ENCODE results near the gene CALM3. TPM values are rescaled to one million over a fixed set of nuclear protein-coding genes. Genes with fewer than 3 reads are reported as not detected.

Gene CALM3
- total and polyA plus RNA-seq, 2 of the 13 experiments (the other 11 are each of a cell fraction or from before 2014, with no cell fraction given) = 239 to 258 TPM

DNA sequence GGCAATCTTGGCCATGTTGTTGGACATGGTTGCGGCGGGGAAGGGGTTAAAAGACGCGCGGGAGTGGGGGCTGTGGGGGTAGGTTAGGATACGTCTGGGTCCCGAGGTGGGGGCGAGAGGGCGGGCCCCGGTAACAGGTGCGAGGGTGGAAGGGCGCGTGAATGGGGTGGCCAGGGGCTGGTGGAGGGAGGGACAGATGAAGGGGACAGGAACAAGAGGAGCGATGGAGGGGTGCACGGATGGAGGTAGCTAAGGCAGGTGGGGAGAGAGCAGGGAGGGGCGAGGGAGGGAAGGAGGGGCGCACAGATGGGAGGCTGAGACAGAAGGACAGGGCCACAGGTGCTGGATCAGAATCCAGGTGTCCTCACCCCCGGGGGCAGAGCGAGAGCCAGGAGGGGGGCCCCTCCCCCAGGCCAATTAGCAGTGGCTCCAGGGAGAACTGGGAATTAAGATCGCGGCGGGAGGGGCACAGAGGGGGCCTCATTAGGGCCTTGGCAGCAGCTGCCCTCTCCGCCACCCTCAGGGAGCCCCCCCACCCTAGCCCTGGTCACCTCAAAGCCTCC lies 33.6 kb downstream of the CALM3 start:
- Histone ChIP-seq H3K27me3 (ENCODE audit: control insufficient read depth in 1 of 2, insufficient read depth in 2 of 2, low read length in 2 of 2) (peaks cover 11 to 48% of the 10 kb centered on the region in 2 experiments), H3K4me1 (ENCODE audit: insufficient read depth, low read length) (peaks cover 18% of the 10 kb centered on the region), H3K9ac (ENCODE audit: insufficient read depth, low read depth, low read length) (no peak overlapping the region), H3K9me3 (ENCODE audit: low read length) (no peaks in the 10 kb centered on the region), H3K27ac (ENCODE audit: extremely low read length, insufficient read depth, low read length) (no peak overlapping the region), H4K20me1 (ENCODE audit: insufficient read depth, low read length) (no peaks in the 10 kb centered on the region), H3K79me2 (ENCODE audit: insufficient read depth, low read length) (no peaks in the 10 kb centered on the region), H3K36me3 (replicated peaks in 1 of 2; ENCODE audit: control insufficient read depth in 1 of 2, insufficient read depth in 2 of 2, low read length in 2 of 2) (no peaks in the 10 kb centered on the region), H3K4me3 (replicated peaks in 1 of 3; ENCODE audit: insufficient read depth in 1 of 3, low read depth in 2 of 3, low read length in 3 of 3) (peak overlapping the region in 1 of 3 experiments; percentile 16; a peak in 1 of 6 replicates), H2AFZ (ENCODE audit: low read length) (no peak overlapping the region), H3K4me2 (ENCODE audit: low read depth, low read length) (no peak overlapping the region)
- POLR2A ChIA-PET = no interaction called here
- DNase-seq (ENCODE audit: low spot score) (no peak), ATAC-seq (no peak), FAIRE-seq (no peak)
- WGBS (ENCODE audit: low lambda C conversion rate) = 15% methylated on average over 23 of the region's 23 CpGs
- CTCF ChIA-PET (ENCODE audit: low intra/inter-chr PET ratio, low total read pairs) = no interaction called here
- intact Hi-C loops (cut with micrococcal nuclease; ENCODE audit: unreplicated experiment) (no loop called here), in situ Hi-C loops (cut with HindIII; ENCODE audit: extremely low pct_ligation_motif_present, low pct_unique_long_range_greater_than_20kb) (no loop called here)
- no TSS peak for BruUV-seq (replicated peaks)
- TF ChIP-seq IRF2 (CRISPR knock-in tag; IDR thresholded peaks at IDR 0.05) (no peak), ZNF652 (CRISPR knock-in tag; IDR thresholded peaks at IDR 0.05; ENCODE audit: borderline replicate concordance, low read depth) (peak; percentile 51; the same call in 1 of the 2 replicates)

- no TSS peak for BruUV-seq (replicated peaks)
- no peak within 1 kb of the TSS for H3K27ac ChIP-seq (ENCODE audit: extremely low read length, insufficient read depth, low read length)
- H3K9me3 ChIP-seq (ENCODE audit: low read length) = no peaks in the 10 kb centered on the region
- intact Hi-C loops (cut with micrococcal nuclease; ENCODE audit: unreplicated experiment) = no loop called here
- ATAC-seq = no peak
- H3K4me1 ChIP-seq (ENCODE audit: insufficient read depth, low read length) = peaks cover 23% of the 10 kb centered on the region
- FAIRE-seq = no peak
- H3K9ac ChIP-seq (ENCODE audit: insufficient read depth, low read depth, low read length) = no peak within 1 kb of the TSS
- no peak for DNase-seq (ENCODE audit: low spot score)
- 23% methylated on average over 20 of the region's 34 CpGs for WGBS (ENCODE audit: low lambda C conversion rate)
- ChIA-PET POLR2A (no interaction called here), CTCF (ENCODE audit: low intra/inter-chr PET ratio, low total read pairs) (no interaction called here)
- peaks cover 6 to 60% of the 10 kb centered on the region in 2 experiments; a peak in 4 of 5 replicates for H3K27me3 ChIP-seq (ENCODE audit: control insufficient read depth in 1 of 2, insufficient read depth in 2 of 2, low read length in 2 of 2)
- in situ Hi-C loops (cut with HindIII; ENCODE audit: extremely low pct_ligation_motif_present, low pct_unique_long_range_greater_than_20kb) = no loop called here
- no peak within 1 kb of the TSS for H2AFZ ChIP-seq (ENCODE audit: low read length)
- H3K36me3 ChIP-seq (replicated peaks in 1 of 2; ENCODE audit: control insufficient read depth in 1 of 2, insufficient read depth in 2 of 2, low read length in 2 of 2) = no peaks in the 10 kb centered on the region
- no peaks in the 10 kb centered on the region for H3K79me2 ChIP-seq (ENCODE audit: insufficient read depth, low read length)
- H3K4me3 ChIP-seq (replicated peaks in 1 of 3; ENCODE audit: insufficient read depth in 1 of 3, low read depth in 2 of 3, low read length in 3 of 3) = no peak within 1 kb of the TSS
- H4K20me1 ChIP-seq (ENCODE audit: insufficient read depth, low read length) = no peaks in the 10 kb centered on the region
- no peak within 1 kb of the TSS; the same call in 1 of the 2 replicates for H3K4me2 ChIP-seq (ENCODE audit: low read depth, low read length)
- TF ChIP-seq ZNF232 (CRISPR knock-in tag; IDR thresholded peaks at IDR 0.05; ENCODE audit: borderline replicate concordance) (no peak), PRDM10 (CRISPR knock-in tag; IDR thresholded peaks at IDR 0.05; ENCODE audit: low read depth) (no peak), KMT2A (CRISPR knock-in tag; IDR thresholded peaks at IDR 0.05) (no peak), ZNF574 (CRISPR knock-in tag; IDR thresholded peaks at IDR 0.05) (no peak), FOSL2 (CRISPR knock-in tag; IDR thresholded peaks at IDR 0.05) (no peak)
- TF ChIP-seq, protein P1, sequence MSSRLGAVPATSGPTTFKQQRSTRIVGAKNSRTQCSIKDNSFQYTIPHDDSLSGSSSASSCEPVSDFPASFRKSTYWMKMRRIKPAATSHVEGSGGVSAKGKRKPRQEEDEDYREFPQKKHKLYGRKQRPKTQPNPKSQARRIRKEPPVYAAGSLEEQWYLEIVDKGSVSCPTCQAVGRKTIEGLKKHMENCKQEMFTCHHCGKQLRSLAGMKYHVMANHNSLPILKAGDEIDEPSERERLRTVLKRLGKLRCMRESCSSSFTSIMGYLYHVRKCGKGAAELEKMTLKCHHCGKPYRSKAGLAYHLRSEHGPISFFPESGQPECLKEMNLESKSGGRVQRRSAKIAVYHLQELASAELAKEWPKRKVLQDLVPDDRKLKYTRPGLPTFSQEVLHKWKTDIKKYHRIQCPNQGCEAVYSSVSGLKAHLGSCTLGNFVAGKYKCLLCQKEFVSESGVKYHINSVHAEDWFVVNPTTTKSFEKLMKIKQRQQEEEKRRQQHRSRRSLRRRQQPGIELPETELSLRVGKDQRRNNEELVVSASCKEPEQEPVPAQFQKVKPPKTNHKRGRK (CRISPR knock-in tag; IDR thresholded peaks at IDR 0.05) = no peak
These were observed 35.0 kb downstream of the CALM3 start, which contains the start of gene GNG8 for GRCh38 chr19:46635920-46636761. TSS of gene GNG8 (minus strand) at chr19:46636202. CDS start at chr19:46634682, 1,520 bp downstream.

Data from HepG2 (cell line).